Hematopoietic multipotent progenitor cell treated with erythropoietin and hydrocortisone succinate and interleukin-3 and kit ligand, for 6 days (in vitro differentiated cells): ENCODE results near the gene FARP2.
"Not testable (repeated sequence)": the region's sequence is repeated elsewhere in the genome, so short reads cannot be mapped to it uniquely, and the experiment has no call there.

ENCODE experiments used
- DNase-seq: peaks from one replicate; pipeline ENCODE4 v3.0.0-alpha.2; 2015

The FARP2 gene, protein sequence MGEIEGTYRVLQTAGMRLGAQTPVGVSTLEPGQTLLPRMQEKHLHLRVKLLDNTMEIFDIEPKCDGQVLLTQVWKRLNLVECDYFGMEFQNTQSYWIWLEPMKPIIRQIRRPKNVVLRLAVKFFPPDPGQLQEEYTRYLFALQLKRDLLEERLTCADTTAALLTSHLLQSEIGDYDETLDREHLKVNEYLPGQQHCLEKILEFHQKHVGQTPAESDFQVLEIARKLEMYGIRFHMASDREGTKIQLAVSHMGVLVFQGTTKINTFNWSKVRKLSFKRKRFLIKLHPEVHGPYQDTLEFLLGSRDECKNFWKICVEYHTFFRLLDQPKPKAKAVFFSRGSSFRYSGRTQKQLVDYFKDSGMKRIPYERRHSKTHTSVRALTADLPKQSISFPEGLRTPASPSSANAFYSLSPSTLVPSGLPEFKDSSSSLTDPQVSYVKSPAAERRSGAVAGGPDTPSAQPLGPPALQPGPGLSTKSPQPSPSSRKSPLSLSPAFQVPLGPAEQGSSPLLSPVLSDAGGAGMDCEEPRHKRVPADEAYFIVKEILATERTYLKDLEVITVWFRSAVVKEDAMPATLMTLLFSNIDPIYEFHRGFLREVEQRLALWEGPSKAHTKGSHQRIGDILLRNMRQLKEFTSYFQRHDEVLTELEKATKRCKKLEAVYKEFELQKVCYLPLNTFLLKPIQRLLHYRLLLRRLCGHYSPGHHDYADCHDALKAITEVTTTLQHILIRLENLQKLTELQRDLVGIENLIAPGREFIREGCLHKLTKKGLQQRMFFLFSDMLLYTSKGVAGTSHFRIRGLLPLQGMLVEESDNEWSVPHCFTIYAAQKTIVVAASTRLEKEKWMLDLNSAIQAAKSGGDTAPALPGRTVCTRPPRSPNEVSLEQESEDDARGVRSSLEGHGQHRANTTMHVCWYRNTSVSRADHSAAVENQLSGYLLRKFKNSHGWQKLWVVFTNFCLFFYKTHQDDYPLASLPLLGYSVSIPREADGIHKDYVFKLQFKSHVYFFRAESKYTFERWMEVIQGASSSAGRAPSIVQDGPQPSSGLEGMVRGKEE

DNA sequence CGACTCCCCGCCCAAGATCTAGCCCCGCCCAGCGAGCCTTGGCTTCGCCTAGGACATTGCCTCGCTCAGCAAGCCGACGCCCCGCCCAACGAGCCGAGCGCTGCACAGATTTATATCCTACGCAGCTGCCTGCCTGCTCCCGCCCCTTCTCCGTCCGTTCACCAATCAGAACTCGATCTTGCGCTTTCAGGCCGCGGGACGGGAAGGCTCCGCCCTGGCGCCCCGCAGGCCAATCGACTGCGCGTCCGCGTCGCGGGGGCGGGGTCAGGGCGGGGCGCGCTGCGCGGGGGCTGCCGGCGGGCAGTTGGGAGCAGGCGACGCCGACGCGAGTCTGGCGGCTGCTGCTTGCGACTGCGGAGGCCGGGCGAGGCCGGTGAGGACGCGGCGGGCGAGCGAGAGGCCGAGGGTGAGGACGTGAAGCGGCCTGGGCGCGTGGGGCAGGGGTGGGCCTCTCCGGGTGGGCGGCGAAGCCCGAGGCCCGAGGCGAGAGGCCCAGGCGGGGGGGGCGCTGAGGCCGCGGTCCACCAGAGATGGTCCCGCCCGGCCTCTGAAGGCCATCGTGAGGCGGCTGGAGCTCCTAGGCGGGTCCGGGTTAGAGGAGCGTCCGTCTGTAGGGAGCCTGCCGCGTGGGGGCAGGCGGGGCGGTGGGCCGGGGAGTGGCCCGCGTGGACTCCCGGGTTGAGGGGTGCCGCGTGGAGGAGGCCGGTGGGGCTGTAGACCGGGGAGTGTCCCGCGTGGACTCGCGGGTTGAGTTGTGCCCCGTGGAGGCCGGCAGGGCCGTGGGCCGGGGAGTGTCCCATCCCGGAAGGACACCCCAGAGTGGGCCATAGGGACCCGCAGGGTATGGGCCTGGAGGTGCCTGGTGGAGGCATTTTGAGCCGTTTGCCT, at the start of gene FARP2:
Gene FARP2, plus strand, starts transcription at position 303 of the 888 bp plus-strand sequence. CDS start 16,823 bp downstream, outside the sequence.
- DNase-seq, result peak; percentile 98

DNA sequence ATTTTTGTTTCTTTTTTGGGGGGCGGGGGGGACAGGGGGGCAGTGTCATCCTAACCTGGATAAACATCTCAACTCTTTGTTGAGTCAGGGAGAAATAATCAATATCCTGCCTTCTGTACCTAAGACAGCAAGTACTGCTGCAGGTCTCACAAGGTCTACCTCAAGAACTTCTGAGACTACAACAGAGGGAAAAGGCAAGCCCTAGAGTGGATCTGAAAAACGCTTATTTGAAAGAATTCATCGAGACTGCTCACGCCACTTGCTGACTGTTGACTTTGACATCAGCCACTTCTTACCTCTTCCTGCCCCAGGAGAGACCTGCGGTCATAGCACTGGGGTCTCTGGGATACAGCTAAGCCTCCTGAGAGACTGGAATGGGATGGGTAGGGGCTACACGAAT, 49.0 kb upstream of the FARP2 start:
- no peak for DNase-seq

DNA sequence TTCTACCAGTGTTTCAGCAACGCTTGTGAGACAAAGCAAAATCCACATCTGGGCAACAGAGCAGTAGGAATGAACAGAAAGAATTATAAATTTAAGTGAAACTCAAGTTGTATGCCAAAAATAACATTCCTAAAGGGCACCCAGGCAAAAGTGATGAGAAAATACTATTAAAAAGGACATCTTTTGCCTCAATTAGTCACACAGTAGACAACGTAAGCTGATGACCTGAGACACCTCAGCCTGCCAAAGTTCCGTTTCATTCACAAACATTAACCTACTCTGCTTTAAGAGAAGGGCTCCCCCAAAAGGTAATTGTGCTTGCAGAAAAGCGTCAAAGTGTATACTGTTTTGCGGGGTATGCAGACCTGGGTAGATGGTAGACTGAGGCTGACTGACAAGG, 47.8 kb upstream of the FARP2 start:
- no peak for DNase-seq

DNA sequence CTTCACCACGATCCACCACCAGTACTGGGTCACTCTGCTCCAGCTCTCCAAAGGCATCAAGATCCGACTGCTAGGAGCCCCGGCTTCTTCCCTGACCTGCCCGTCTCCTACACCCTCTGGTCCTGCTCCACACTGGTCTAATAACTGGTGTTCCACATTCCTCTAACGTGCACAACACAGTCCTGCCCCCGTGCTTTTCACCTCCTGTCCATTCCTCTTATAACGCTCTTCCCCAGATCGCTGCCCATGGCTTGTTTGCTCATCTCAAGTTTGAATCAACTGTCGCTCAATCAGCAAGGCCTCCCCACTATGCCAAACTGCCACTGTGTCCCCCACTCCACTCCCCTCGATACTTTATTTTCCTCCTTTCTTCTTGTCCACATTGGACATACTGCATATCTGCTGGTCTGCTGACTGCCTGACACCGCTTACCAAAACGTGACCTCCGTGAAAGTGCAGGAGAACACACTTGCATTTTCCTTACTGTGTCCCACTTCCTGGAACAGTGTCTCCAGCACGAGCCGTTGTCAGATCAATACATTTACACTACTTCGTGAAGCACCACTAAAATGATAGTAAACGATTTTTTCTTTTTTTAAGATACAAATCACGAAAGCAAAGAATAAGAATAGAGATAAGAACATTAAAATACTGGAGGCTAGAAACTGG, 47.1 kb upstream of the FARP2 start:
- DNase-seq, result no peak

DNA sequence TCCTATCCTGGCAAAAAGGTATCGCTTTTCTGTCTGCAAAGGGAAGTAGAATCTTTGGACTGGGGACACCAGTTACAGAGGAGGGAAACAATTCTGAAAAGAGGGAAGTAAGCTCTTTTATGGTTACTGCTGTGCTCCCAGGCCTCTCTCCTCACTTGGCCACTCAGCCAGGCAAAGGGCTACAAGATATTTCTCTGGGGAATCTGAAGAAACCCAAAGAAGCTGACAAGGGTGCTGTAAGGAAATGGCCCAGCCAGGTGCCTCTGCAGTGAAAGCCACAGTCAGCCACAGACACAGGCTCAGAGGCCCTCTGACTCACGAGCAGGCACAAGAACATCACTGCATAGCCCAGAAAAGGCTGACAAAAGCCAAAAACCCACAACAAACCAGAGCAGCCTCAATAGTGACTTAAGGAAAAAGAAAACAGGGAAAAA, 46.4 kb upstream of the FARP2 start:
- peak; percentile 44 for DNase-seq

DNA sequence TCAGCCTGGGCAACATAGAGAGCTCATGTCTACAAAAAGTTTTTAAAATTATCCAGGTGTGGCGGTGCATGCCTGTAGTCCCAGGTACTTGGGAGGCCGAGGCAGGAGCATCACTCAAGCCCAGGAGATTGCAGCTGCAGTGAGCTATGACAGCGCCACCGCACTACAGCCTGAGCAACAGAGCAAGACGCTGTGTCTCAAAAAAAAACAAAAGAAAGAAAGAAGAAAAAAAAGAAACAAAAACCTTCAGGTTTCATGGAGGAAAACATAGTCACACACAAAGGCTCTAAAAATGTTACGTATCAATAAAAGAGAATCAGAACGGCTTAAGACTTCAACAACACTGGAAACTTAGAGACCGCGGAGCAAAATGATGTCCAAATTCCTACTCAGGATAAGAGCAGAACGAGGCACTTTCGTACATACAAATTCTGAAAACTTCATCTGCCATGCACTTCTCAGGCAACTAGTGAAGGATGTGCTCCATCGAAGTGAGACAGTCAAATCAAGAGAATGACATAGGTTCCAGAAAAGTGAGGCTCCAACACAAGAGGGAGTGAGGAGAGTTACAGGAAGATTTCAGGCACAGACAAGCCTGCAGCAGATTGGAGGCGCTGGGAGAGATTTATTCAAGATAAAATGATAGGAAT, 45.0 kb upstream of the FARP2 start:
- DNase-seq, result no peak

DNA sequence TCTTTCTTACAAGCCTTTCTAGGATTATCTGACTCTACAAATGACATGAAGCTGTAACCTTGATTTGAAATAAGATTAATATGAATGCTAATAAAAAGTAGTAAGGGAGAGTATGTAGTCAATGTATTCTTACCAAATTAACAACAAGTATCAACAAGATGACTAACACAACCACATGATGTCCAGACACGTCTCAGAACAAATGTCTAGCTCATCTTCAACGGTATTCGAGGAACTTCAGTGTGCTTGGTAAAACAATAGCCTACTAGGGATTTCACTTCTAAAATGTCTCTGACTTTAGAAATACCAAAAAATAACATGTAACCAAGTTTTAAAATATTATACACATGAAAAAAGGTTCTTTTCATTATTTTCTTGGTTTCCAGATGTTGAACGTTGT, 44.0 kb upstream of the FARP2 start:
- no peak for DNase-seq

DNA sequence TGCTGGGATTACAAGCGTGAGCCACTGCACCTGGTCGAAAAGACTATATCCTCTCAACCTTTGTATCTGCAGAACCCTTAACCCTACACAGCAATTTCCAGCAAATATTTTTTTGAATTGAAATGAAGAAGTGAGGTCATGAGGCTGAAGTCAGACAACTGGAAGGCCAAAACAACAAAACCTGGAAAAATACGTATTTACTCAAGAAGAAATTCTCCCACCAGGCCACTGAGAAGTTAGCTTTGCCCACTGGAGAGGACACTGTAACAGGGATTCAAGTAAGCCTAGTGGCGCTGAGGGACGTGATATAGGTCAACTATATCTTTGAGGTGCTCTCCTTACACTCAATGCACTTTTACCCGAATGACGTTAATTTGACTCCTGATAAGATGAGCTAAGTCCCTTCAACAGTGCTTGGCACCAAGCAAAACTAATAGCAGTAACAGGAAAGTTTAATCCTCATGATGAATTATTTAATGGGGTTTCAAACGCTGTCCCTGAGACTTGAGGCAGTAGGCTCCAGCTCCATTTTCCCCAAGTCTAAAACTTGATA, 42.5 kb upstream of the FARP2 start:
- peak; percentile 20 for DNase-seq

DNA sequence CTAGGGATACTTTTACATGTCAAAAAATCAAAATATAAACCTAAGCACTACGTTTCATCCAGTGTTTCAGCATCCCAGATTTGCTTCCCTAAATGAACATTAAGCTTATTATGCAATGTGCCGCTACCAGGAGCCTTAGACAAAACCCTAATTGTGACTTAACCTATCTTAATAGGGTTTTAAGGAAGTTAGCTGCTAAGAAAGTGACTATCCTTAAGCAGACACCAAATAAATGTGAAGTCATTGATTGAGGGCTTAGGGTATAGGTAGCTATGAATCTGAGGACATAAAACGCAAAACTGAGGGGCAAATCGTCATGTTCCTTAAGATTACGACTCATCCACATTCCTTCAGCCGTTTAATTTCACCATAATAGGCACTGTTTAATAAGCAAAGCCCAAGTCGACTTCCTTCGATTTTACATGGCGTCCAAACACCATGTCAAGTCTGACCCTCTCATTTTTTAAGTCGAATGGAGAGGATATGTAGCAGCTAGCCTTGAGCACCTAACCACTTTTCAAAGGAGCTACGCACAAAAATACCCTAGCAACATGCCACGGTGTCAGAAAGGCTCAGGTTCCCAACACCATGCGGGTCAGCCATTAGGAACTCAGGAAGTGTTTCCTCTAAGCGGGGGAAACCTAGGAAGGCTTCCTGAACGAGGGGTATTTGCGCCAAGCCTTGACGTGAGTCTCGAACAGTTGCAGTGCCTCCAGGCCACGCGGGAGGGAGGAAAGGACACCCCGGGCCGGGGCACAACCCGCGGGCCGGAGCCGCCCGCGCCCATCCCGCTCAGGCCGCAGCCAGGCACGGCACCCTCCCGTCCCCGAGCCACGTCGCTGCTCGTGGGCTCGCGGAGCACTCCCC, 41.6 kb upstream of the FARP2 start:
- DNase-seq, result peak; percentile 68

DNA sequence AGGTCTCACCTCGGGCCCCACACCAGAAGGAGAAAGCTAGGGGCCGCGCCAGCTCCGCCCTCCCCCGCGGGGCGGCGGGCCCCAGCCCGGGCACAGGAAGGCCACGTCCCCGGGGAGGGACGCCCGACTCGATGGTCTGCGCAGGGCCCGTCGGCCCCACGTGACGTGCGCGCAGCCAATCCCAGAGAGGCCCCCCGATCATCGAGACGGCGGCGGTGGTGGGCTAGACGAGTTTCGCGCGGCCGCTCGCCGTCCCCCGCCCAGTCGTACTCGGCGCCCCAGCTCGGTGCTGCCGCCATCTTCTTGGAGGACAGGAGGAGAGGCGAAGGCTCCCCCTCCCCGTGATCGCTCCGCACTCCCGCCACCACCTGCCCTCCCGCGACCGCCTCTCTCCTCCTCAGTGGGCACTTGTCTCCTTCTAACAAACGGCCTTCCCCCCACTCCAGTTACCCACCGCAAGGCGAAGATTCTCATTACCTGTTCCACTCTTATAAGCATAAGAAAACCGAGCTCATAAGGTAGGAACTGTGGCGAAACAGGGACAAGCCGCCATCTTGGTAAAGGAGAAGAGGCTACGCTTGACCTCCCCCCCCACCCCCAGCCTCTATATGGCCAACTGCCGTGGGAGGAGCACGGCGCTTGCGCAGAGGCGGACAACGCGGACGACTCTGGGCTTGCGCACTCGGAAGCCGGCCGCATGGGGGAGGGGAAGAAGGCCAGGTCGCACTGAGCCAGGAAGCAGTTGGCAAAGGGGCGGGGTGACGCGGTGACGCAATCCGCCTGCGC, 40.8 kb upstream of the FARP2 start, which contains the start of gene HDLBP:
Gene HDLBP, minus strand, starts transcription at position 580 of the 786 bp plus-strand sequence. CDS start 48,803 bp downstream, outside the sequence.
- peak; percentile 99 for DNase-seq

DNA sequence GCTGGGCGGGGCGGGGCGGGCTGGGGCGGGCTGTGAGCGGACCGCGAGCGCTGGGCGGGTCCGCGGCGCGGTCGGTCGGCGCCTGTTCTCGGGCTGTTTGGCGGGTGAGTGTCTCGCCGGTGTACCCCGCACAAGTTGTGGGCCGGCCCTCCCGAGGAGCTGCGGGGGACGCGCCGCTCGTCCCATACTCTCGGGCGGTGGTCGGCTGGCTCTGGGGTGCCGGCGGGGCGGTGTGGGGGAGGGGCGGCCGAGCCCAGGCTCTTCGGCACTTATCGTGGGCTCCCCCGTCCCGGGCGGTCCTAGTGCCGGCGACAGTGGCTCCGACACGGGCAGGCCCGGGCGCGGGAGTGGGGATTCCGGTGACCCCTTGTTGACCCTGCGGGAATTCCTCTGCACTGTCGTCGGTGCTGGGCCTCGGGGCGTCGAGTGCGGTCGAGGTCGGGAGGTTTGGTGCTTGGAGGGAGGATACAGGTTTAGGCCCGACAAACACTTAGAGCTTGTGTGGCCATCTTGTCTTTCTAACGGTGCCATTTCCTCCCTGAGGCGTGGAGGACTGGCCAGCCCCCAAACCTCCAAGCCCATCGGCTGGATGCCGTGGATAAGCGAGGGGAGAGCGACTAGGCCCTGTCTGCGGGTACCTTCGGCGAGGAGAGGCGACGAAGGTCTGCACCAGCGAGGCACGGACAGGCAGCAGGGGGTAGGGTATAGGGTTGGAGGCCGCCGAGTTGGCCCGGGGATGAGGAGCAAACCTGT, 40.0 kb upstream of the FARP2 start, which contains the start of gene SEPTIN2:
Gene SEPTIN2, plus strand, starts transcription at position 47 of the 753 bp plus-strand sequence. CDS start 8,308 bp downstream, outside the sequence.
- DNase-seq, result peak; percentile 76

DNA sequence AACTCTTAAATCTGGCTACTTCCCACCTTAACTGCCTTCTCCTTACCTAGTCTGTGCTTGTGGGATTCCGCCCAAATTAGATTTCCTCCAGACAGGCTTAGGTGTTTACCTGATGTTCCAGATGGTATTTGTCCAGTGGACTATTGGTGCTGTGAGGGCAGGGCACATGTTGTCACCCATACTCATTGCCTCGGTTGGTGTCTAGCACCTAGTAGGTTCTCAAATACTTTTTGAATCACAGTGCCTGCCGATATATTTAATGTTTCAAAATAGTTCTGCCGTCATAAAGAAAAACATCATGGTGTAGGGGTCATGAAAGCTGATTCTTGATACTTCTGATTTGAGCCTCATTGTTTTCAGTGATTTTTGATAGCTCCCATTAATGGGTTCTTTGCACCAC, 39.3 kb upstream of the FARP2 start:
- no peak for DNase-seq

DNA sequence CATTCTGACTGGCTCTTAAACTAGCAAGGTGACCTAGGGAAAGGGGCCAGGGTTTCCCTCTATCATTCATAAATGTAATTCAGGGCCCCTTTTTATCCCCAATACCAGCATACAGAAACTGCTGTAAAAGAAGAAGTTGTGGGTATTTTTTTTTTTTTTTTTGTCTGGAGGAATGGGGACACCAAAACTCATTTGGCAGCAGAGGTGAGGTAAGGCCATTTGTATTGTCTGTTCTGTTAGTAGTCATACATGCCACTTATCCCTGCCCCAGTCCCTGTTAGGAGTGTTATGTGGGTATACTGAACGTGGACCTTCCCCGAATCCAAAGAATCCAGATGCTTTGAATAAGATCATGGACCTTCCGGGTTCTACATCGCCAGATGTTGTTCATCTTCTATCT, 38.7 kb upstream of the FARP2 start:
- peak; percentile 36 for DNase-seq

DNA sequence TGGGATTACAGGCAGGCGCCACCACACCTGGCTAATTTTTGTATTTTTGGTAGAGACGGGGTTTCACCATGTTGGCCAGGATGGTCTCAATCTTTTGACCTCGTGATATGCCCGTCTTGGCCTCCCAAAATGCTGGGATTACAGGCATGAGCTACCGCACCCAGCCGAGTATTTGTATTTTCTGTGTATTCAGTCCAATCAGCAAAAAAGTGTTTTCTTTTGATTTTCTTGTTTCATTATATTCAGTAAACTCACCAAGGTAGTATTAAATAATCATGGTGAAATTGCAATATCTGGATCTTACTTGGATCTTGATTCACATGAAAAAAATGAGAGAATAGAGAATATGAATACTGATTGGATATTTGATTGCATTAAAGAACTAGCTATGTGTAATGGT, 37.3 kb upstream of the FARP2 start:
- not testable (repeated sequence) for DNase-seq

DNA sequence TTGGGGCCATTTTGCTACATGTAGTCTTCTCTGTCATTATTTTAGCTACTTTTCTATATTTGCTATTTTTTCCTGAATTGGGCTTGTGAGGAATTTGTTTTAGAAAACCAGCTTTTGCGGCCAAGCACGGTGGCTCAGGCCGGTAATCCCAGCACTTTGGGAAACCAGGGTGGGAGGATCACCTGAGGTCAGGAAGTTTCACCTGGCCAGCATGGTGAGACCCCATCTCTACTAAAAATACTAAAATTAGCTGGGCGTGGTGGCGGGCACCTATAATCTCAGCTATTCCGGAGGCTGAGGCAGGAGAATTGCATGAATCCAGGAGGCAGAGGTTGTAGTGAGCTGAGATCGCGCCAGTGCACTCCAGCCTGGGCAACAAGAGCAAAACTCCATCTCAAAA, 35.7 kb upstream of the FARP2 start:
- DNase-seq, result no peak

DNA sequence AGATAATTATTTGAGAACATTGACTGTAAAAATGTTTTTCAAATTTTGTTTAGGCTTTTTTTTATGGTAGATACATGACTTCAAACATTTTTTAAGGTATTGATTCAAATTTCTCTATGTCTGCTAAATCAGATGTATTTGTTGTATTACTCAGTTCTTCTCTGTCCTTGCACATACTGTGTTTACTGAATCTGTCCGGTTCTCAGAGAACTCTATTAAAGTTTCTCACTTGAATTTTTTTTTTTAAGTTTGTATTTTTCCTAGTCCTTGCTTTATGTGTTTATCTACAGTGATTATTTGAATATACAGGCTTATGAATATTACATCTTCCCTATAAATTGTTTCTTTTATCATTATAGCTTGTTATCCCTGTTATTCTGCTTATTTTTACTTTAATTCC, 35.1 kb upstream of the FARP2 start:
- DNase-seq, result no peak

DNA sequence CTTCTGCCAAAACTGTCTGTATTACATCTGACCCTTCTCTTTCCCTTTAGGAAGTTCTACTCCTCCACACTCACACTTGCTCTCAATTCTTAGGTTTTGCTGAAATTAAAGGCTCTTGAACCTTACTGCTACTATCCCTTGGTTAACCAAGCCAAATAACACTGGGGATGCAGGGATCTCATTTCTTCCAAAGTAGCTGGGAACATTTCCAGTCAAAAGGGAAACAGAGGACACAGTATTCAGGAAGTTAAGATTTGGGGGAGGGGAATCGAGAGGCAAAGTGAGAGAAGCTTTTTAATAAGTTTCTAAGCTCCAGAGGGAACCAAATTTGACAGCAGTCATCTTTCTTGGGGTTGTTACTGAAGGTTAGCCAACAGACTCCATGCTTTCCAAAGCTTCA, 34.2 kb upstream of the FARP2 start:
- DNase-seq, result no peak

DNA sequence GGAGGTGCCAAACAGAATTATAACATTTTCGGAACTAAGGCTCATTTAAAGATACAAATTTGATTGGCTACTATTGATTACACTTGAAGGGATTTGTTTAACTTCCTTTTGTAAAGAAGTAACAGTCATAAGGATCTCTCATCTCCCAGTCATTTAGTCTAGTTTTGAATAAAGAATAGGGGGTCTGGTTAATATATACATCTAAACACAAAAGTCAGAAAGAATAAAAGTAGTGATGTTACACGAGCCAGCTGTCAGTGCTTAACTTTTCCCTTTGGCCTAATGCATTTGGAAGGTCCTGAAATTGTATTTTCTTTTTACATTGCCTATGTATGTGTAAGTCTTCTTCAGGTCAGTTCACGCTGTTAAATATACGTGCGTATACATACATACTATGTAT, 32.3 kb upstream of the FARP2 start:
- no peak for DNase-seq
